ENCODE data around the gene SARDH.

- TF ChIP-seq, protein P1, sequence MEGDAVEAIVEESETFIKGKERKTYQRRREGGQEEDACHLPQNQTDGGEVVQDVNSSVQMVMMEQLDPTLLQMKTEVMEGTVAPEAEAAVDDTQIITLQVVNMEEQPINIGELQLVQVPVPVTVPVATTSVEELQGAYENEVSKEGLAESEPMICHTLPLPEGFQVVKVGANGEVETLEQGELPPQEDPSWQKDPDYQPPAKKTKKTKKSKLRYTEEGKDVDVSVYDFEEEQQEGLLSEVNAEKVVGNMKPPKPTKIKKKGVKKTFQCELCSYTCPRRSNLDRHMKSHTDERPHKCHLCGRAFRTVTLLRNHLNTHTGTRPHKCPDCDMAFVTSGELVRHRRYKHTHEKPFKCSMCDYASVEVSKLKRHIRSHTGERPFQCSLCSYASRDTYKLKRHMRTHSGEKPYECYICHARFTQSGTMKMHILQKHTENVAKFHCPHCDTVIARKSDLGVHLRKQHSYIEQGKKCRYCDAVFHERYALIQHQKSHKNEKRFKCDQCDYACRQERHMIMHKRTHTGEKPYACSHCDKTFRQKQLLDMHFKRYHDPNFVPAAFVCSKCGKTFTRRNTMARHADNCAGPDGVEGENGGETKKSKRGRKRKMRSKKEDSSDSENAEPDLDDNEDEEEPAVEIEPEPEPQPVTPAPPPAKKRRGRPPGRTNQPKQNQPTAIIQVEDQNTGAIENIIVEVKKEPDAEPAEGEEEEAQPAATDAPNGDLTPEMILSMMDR (IDR thresholded peaks at IDR 0.05): no peak
- no peak for TF ChIP-seq POLR2A (IDR thresholded peaks at IDR 0.05)
Observed at GRCh38 chr9:133741716-133742115, 3.6 kb upstream of the SARDH start.

Measured in right lobe of liver (tissue), 4 donors.